MCF 10A (cell line): ENCODE data around the gene PAWR. TPM values are rescaled to one million over a fixed set of nuclear protein-coding genes. Genes with fewer than 3 reads are reported as not detected.

Experiments used
- BruUV-seq: library from RNA; stranded (reverse); fragments of 400-500 nt; replicated peaks from 2 replicates; lab custom pipeline; 2021; lab: Mats Ljungman, UMichigan
- CTCF ChIA-PET: fragments of 300-600 bp; sonication (Branson Sonifier 250); formaldehyde crosslinking; extraction: SDS; loops from one replicate; lab custom pipeline; 2021; ENCODE audit warnings: antibody characterized with exemption, inconsistent platforms; lab: Yijun Ruan, JAX
- POLR2A ChIA-PET: fragments of 300-600, 350-650 bp; sonication (Branson Sonifier 250); formaldehyde crosslinking; extraction: SDS; loops from one replicate; lab custom pipeline; 2020; ENCODE audit warnings: antibody characterized with exemption, inconsistent platforms; lab: Yijun Ruan, JAX
- DNase-seq: peaks from one replicate; pipeline ENCODE4 v3.0.0-alpha.2; 2018; ENCODE audit not compliant: unreplicated experiment
- H3K27ac Mint-ChIP-seq: one replicate; pipeline ENCODE4 v1.8.0; 2022; ENCODE audit warnings: mild to moderate bottlenecking, low read depth, mixed read lengths; ENCODE audit not compliant: unreplicated experiment
- H3K27me3 Mint-ChIP-seq: one replicate; pipeline ENCODE4 v1.8.0; 2022; ENCODE audit warnings: mixed read lengths; ENCODE audit not compliant: insufficient read depth, unreplicated experiment
- H3K36me3 Mint-ChIP-seq: one replicate; pipeline ENCODE4 v1.8.0; 2022; ENCODE audit warnings: mild to moderate bottlenecking, moderate library complexity, mixed read lengths; ENCODE audit not compliant: insufficient read depth, unreplicated experiment
- H3K4me1 Mint-ChIP-seq: one replicate; pipeline ENCODE4 v1.8.0; 2022; ENCODE audit warnings: mixed read lengths; ENCODE audit not compliant: insufficient read depth, unreplicated experiment
- H3K4me3 Mint-ChIP-seq: one replicate; pipeline ENCODE4 v1.8.0; 2022; ENCODE audit warnings: mild to moderate bottlenecking, moderate library complexity, mixed read lengths; ENCODE audit not compliant: unreplicated experiment
- H3K9me3 Mint-ChIP-seq: one replicate; pipeline ENCODE4 v1.8.0; 2022; ENCODE audit warnings: mixed read lengths; ENCODE audit not compliant: unreplicated experiment
- CTCF ChIP-seq: fragments of 200-600 bp; IDR thresholded peaks from one replicate; pipeline ENCODE4 v1.8.0; 2022; ENCODE audit warnings: antibody characterized with exemption, mild to moderate bottlenecking; ENCODE audit not compliant: unreplicated experiment
- intact Hi-C: fragments of 100-400 bp; cut with micrococcal nuclease; formaldehyde crosslinking; loops from 2 replicates; pipeline ENCODE4 v1.14.1; 2022
- total RNA-seq: library from RNA; stranded (reverse); gene quantifications from 2 replicates; pipeline ENCODE4 v1.2.3, GENCODE V29; 2022

Gene PAWR
- total RNA-seq, 1 experiment from 2014 or later = 330 TPM

- no peak for DNase-seq
- Mint-ChIP-seq H3K9me3 (no peaks in the 10 kb centered on the region), H3K4me1 (peaks cover 5% of the 10 kb centered on the region), H3K27me3 (no peaks in the 10 kb centered on the region), H3K4me3 (no peak overlapping the region), H3K36me3 (peaks cover 11% of the 10 kb centered on the region), H3K27ac (peak overlapping the region; percentile 27)
- CTCF ChIA-PET = interaction anchor here (0.9 kb wide), 1 partner anchor 29 kb away, joined by 4 read pairs; no protein-coding TSS in a partner anchor
- BruUV-seq = no TSS peak
- intact Hi-C loops = no loop called here
- no peak for TF ChIP-seq CTCF
- POLR2A ChIA-PET = interaction anchor here (0.9 to 1.3 kb wide), 4 partner anchors 10 to 45 kb away, joined by 3 to 6 read pairs (median 4); no protein-coding TSS in a partner anchor
These were observed 46.2 kb downstream of the PAWR start for GRCh38 chr12:79644274-79645234.

- intact Hi-C loops = no loop called here
- no peaks in the 10 kb centered on the region for H3K27me3 Mint-ChIP-seq
- BruUV-seq = no TSS peak
- ChIA-PET POLR2A (interaction anchor here (0.7 to 1.7 kb wide), 3 partner anchors 37 to 47 kb away, joined by 3 to 7 read pairs (median 3); partner anchors contain the start of gene PAWR), CTCF (no interaction called here)
- H3K36me3 Mint-ChIP-seq = peaks cover 12% of the 10 kb centered on the region
- no peak for TF ChIP-seq CTCF
- no peak overlapping the region for H3K4me3 Mint-ChIP-seq
- no peaks in the 10 kb centered on the region for H3K9me3 Mint-ChIP-seq
- H3K4me1 Mint-ChIP-seq = peaks cover 5% of the 10 kb centered on the region
- no peak for DNase-seq
- peak overlapping the region; percentile 27 for H3K27ac Mint-ChIP-seq
These were observed 46.9 kb downstream of the PAWR start for GRCh38 chr12:79643821-79644220.

- no TSS peak for BruUV-seq
- intact Hi-C loops = loop anchor here (5.0 kb wide), 1 partner anchor 49 kb away; no protein-coding TSS in a partner anchor
- no peak overlapping the region for H3K4me3 Mint-ChIP-seq
- DNase-seq = no peak
- H3K4me1 Mint-ChIP-seq = peaks cover 19% of the 10 kb centered on the region
- H3K36me3 Mint-ChIP-seq = peaks cover 6% of the 10 kb centered on the region
- no peaks in the 10 kb centered on the region for H3K27me3 Mint-ChIP-seq
- TF ChIP-seq CTCF = no peak
- no peak overlapping the region for H3K27ac Mint-ChIP-seq
- no peaks in the 10 kb centered on the region for H3K9me3 Mint-ChIP-seq
- CTCF ChIA-PET = no interaction called here
- POLR2A ChIA-PET = no interaction called here
These were observed 52.3 kb downstream of the PAWR start for GRCh38 chr12:79638490-79638889.

- H3K36me3 Mint-ChIP-seq = peaks cover 6% of the 10 kb centered on the region
- no peak for TF ChIP-seq CTCF
- no peak overlapping the region for H3K4me3 Mint-ChIP-seq
- CTCF ChIA-PET = interaction anchor here (0.5 to 2.5 kb wide), 5 partner anchors 9 to 550 kb away, joined by 3 to 7 read pairs (median 3); no protein-coding TSS in a partner anchor
- peaks cover 28% of the 10 kb centered on the region for H3K4me1 Mint-ChIP-seq
- no peak for DNase-seq
- H3K9me3 Mint-ChIP-seq = no peaks in the 10 kb centered on the region
- intact Hi-C loops = loop anchor here (5.0 kb wide), 1 partner anchor 50 kb away; no protein-coding TSS in a partner anchor
- no TSS peak for BruUV-seq
- H3K27me3 Mint-ChIP-seq = no peaks in the 10 kb centered on the region
- POLR2A ChIA-PET = interaction anchor here (1.2 to 2.7 kb wide), 4 partner anchors 9 to 53 kb away, joined by 4 to 67 read pairs (median 6); partner anchors contain the start of gene PAWR
- peak overlapping the region; percentile 75 for H3K27ac Mint-ChIP-seq
These were observed 53.7 kb downstream of the PAWR start for GRCh38 chr12:79637093-79637492.
